Esophagus (tissue), 2 donors: ENCODE measurements around the gene PSMA5. TPM values are rescaled to one million over a fixed set of nuclear protein-coding genes. Genes with fewer than 3 reads are reported as not detected.
A peak's percentile ranks its signal among the peaks of the same experiment; 100 is the strongest.

Experiments used
- H3K27ac ChIP-seq, 2 donors: one replicate each; pipeline ENCODE4 v1.5.1; 2013; ENCODE audit warnings: low read depth in 2 of 2, mild to moderate bottlenecking in 2 of 2, inconsistent platforms in 1 of 2, low read length in 1 of 2, moderate library complexity in 1 of 2
- H3K27me3 ChIP-seq, 2 donors: one replicate each; pipeline ENCODE4 v1.6.1; 2013; ENCODE audit warnings: low read length in 2 of 2, control low read depth in 1 of 2, mild to moderate bottlenecking in 1 of 2; ENCODE audit not compliant: insufficient read depth in 2 of 2, control insufficient read depth in 1 of 2
- H3K36me3 ChIP-seq, 2 donors: one replicate each; pipeline ENCODE4 v1.6.1; 2013; ENCODE audit warnings: low read length in 1 of 2; ENCODE audit not compliant: control insufficient read depth in 2 of 2, insufficient read depth in 2 of 2
- H3K4me1 ChIP-seq, 2 donors: one replicate each; pipeline ENCODE4 v1.6.1; 2013; ENCODE audit warnings: low read length in 1 of 2; ENCODE audit not compliant: control insufficient read depth in 2 of 2, insufficient read depth in 2 of 2
- H3K4me3 ChIP-seq, 2 donors: one replicate each; pipeline ENCODE4 v1.5.1; 2013; ENCODE audit warnings: low read length in 2 of 2, mild to moderate bottlenecking in 2 of 2, low read depth in 1 of 2, moderate library complexity in 1 of 2
- H3K9me3 ChIP-seq, 2 donors: one replicate each; pipeline ENCODE4 v1.6.1; 2013; ENCODE audit warnings: mild to moderate bottlenecking in 2 of 2, low read depth in 1 of 2, low read length in 1 of 2, moderate library complexity in 1 of 2; ENCODE audit not compliant: control insufficient read depth in 2 of 2, insufficient read depth in 1 of 2
- WGBS, 2 donors: extraction: QIAGEN DNeasy Blood & Tissue Kit; methylation state at CpG; one replicate each; pipeline ENCODE4 v1.1.7; 2013; 5-methylcytosine and 5-hydroxymethylcytosine counted together
- polyA plus RNA-seq, 2 donors: library from polyadenylated mRNA; stranded (reverse); fragments of 200-250 nt; gene quantifications; one replicate each; pipeline ENCODE4 v1.2.3, GENCODE V29; 2013
- donor health status: healthy with polysubstance abuse.
- donor health status: Bipolar disorder and iron deficiency.

The PSMA5 gene
- polyA plus RNA-seq, 2 donors, result 19.5 to 63.6 TPM

GRCh38 chr1:109373126-109373525 lies 53.1 kb downstream of the PSMA5 start:
- Histone ChIP-seq H3K9me3 (no peaks in the 10 kb centered on the region), H3K4me3 (no peak overlapping the region), H3K27ac (peak overlapping the region in 1 of 2 donors; percentile 24), H3K4me1 (no peaks in the 10 kb centered on the region), H3K36me3 (no peaks in the 10 kb centered on the region), H3K27me3 (no peaks in the 10 kb centered on the region)
- 55 to 62% methylated on average over 5 of the region's 5 CpGs for WGBS, 2 donors

DNA sequence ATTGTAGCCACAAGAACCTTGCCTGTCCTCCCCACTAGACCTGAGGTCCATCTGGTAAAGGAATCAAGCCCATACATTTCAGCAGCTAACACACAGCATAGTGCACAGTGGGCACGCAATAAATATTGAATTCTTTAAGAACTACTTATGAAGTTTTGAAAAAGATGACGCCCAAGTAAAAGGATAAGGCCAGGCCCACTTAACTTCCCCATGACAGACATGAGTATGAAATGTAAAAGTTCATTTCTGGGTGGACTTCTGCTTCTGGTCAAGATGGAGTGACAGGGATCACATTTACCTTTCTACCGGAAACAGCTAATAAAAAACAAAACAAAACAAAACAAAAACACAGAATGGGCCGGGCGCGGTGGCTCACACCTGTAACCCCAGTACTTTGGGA lies 54.0 kb downstream of the PSMA5 start:
- 96 to 97% methylated on average over 6 of the region's 6 CpGs for WGBS, 2 donors
- no peaks in the 10 kb centered on the region for H3K27me3 ChIP-seq
- H3K36me3 ChIP-seq, result no peaks in the 10 kb centered on the region
- H3K4me3 ChIP-seq, result no peak overlapping the region
- H3K4me1 ChIP-seq, result no peaks in the 10 kb centered on the region
- no peak overlapping the region for H3K27ac ChIP-seq
- no peaks in the 10 kb centered on the region for H3K9me3 ChIP-seq

- no peak overlapping the region for H3K4me3 ChIP-seq
- H3K9me3 ChIP-seq, result no peaks in the 10 kb centered on the region
- peaks cover 0 to 4% of the 10 kb centered on the region in 2 donors for H3K36me3 ChIP-seq
- WGBS, 2 donors, result 44 to 48% methylated on average over 4 of the region's 4 CpGs
- peak overlapping the region; percentile 72 for H3K27ac ChIP-seq
- H3K4me1 ChIP-seq, result no peaks in the 10 kb centered on the region
- H3K27me3 ChIP-seq, result no peaks in the 10 kb centered on the region
These were observed 54.9 kb downstream of the PSMA5 start for GRCh38 chr1:109371341-109371739.

GRCh38 chr1:109370712-109371340 lies 55.4 kb downstream of the PSMA5 start:
- 51 to 55% methylated on average over 7 of the region's 7 CpGs for WGBS, 2 donors
- H3K4me3 ChIP-seq, result no peak overlapping the region
- no peaks in the 10 kb centered on the region for H3K27me3 ChIP-seq
- H3K27ac ChIP-seq, result peak overlapping the region; percentile 60 to 72
- peaks cover 0 to 4% of the 10 kb centered on the region in 2 donors for H3K36me3 ChIP-seq
- no peaks in the 10 kb centered on the region for H3K9me3 ChIP-seq
- no peaks in the 10 kb centered on the region for H3K4me1 ChIP-seq

DNA sequence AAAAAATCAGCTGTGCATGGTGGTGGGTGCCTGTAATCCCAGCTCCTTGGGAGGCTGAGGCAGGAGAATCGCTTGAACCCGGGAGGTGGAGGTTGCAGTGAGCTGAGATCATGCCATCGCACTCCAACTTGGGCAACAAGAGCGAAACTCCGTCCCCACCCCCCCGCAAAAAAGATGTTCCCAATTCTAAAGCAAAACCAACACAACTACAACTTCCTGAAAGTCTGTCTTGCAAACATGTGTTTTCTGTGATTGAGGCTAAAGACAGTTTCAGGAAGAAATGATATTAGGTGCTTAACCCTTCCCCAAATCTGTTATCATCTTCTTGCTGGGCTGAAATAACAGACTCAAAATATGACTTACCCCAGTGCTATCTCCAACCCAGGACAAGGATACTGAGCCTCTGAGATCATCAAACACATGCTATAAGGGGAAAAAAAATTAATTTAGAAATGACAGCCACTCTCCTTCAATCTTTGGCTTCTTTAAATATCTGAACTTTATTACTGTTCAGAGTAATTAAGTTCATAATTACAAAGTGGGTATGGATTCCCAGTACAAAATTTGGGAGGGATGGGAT lies 57.0 kb downstream of the PSMA5 start:
- Histone ChIP-seq H3K9me3 (no peaks in the 10 kb centered on the region), H3K4me1 (no peaks in the 10 kb centered on the region), H3K4me3 (no peak overlapping the region), H3K36me3 (peaks cover 0 to 4% of the 10 kb centered on the region in 2 donors), H3K27me3 (no peaks in the 10 kb centered on the region), H3K27ac (peak overlapping the region; percentile 7 to 54)
- WGBS, 2 donors, result 87 to 88% methylated on average over 6 of the region's 6 CpGs

DNA sequence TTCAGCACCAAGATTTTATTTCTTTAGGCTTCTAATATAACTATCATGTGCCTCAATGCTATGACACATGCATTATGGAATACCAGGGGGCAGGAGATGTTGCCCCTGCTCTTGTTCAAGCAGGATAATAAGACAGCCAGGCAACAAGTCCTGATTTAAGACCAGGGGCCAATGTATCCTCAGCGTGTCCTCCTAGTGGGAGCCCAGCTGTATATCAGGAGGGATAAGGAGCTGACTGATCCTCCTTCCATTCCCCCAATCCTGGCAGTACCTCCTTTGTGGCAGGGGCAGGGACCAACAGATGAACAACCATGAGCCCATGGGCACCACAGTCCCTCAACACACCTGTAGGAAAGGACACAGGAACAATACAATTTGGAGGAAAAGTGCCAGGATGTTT lies 57.8 kb downstream of the PSMA5 start:
- no peaks in the 10 kb centered on the region for H3K9me3 ChIP-seq
- H3K27me3 ChIP-seq, result no peaks in the 10 kb centered on the region
- WGBS, 2 donors, result 87 to 100% methylated on average over 1 of the region's 1 CpG
- H3K4me3 ChIP-seq, result no peak overlapping the region
- no peak overlapping the region for H3K27ac ChIP-seq
- H3K36me3 ChIP-seq, result peaks cover 0 to 4% of the 10 kb centered on the region in 2 donors
- H3K4me1 ChIP-seq, result no peaks in the 10 kb centered on the region

GRCh38 chr1:109367626-109368025 lies 58.6 kb downstream of the PSMA5 start:
- Histone ChIP-seq H3K27me3 (no peaks in the 10 kb centered on the region), H3K4me1 (no peaks in the 10 kb centered on the region), H3K27ac (no peak overlapping the region), H3K9me3 (no peaks in the 10 kb centered on the region), H3K4me3 (no peak overlapping the region), H3K36me3 (peaks cover 0 to 4% of the 10 kb centered on the region in 2 donors)
- WGBS, 2 donors, result 91 to 97% methylated on average over 3 of the region's 3 CpGs

DNA sequence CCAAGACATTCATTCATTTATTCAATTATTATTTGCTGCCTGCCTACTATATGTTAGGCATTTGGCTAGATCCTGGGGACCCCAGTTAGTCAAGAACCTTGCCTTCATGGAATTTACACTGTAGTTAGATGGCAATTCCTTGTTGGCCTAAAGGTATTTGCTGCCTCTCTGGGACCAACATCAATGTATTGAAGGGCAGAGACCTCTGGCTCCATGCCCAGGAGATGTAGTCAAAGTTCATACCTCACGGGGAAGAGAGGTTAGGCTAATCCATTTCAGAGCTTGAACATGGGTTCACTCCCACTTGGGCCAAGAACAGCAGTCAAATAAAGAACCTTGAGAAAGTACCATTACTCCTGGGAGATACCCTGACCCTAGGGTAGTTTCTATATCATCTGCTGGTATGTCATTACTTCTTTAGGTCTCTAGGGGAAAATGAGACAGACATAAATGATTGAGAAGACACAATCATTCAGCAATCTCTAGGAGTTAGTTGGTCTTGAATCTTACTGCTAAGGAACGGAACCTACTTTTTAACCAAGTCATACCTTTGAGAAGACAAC lies 60.5 kb downstream of the PSMA5 start:
- Histone ChIP-seq H3K9me3 (no peaks in the 10 kb centered on the region), H3K36me3 (peaks cover 0 to 4% of the 10 kb centered on the region in 2 donors), H3K4me3 (no peak overlapping the region), H3K27ac (no peak overlapping the region), H3K27me3 (no peaks in the 10 kb centered on the region), H3K4me1 (no peaks in the 10 kb centered on the region)
- 74 to 80% methylated on average over 2 of the region's 2 CpGs for WGBS, 2 donors

- H3K27me3 ChIP-seq, result no peaks in the 10 kb centered on the region
- no peak overlapping the region for H3K4me3 ChIP-seq
- peaks cover 0 to 3% of the 10 kb centered on the region in 2 donors for H3K36me3 ChIP-seq
- H3K9me3 ChIP-seq, result no peaks in the 10 kb centered on the region
- H3K4me1 ChIP-seq, result no peaks in the 10 kb centered on the region
- no peak overlapping the region for H3K27ac ChIP-seq
- WGBS, 2 donors, result 54 to 71% methylated on average over 1 of the region's 1 CpG
These were observed 64.6 kb downstream of the PSMA5 start for GRCh38 chr1:109361649-109362048.

DNA sequence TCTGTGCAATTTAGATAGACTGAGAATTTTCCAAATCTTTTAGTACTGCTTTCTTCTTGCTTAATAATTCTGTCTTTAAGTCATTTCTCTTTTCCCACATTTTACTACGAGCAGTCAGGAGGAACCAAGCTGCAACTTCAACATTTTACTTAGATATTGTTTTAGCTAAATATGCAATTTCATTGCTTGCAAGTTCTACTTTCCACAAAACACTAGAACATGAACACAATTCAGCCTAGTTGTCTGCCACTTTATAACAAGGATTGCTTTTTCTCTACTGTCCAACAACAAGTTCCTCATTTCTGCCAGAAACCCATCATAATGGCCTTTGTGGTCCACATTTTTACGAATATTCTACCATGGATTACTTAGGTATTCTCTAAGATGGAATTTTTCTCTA lies 65.2 kb downstream of the PSMA5 start:
- no peaks in the 10 kb centered on the region for H3K4me1 ChIP-seq
- no peak overlapping the region for H3K27ac ChIP-seq
- H3K36me3 ChIP-seq, result no peaks in the 10 kb centered on the region
- H3K9me3 ChIP-seq, result no peaks in the 10 kb centered on the region
- H3K27me3 ChIP-seq, result no peaks in the 10 kb centered on the region
- H3K4me3 ChIP-seq, result no peak overlapping the region
- WGBS, 2 donors, result 88 to 89% methylated on average over 2 of the region's 2 CpGs
